Stimulated activated CD4-positive, alpha-beta T cell treated with anti-CD3 and anti-CD28 coated beads, TNF-alpha, amount 100 ng/mL, for 48 hours (primary cell): ENCODE measurements around the gene COX10.
"Not testable (repeated sequence)": the region's sequence is repeated elsewhere in the genome, so short reads cannot be mapped to it uniquely, and the experiment has no call there.

Experiments
- DNase-seq, 3 donors: peaks; one replicate each; pipeline ENCODE4 v3.0.0-alpha.2; 2020; ENCODE audit warnings: low read depth in 3 of 3

The COX10 gene

DNA sequence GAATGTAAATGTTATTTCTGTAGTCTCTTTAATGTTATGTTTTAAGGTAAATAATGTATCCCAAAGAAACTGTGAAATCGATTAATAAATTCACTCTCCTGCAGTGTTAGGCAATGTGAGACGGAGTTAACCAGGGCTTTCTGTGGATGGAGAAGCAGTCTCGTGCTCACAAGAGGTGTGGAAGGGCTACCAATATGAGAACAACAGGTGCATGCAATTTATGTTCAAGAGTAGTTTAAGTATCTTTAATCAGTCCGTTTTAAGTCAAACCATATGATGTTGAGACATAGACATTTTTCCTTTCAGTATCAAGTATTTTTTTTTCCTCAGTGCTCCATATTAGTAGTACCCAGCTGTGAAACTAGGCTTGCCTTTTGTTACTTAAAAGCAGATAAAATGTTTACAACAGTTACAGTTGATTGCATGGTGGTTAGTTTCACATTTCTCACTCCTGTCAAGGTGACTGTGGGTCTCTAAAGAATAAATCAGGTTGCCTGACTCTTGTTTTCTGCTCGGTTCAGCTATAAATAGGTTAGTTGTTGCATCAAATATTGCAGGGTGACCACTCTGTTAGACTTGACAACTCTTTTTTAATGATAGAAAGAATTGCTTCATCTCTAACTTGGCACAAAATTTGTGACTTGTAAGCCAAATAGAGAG, 54.4 kb downstream of the COX10 start:
- DNase-seq: no peak

- DNase-seq: no peak
These were observed 55.5 kb downstream of the COX10 start for GRCh38 chr17:14124854-14125253.

GRCh38 chr17:14125518-14126137, 56.3 kb downstream of the COX10 start:
- DNase-seq: no peak

DNA sequence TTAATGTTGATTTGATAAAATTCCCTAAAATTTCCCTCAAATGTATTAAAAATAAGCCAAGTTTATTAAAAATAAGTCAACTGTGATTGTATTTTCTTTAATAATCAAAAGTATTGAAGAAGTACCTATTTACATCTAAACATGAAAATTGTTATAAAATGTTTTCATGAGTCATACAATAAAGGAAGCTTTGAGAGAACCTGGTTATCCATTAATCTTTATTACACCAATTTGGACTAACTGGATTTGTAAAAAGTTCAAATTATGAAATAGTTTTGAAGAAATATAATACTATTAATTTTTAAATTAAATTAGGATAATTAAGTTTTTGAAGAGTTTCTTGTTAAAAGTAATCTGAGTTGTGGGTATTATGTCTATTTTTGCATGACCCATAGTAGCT, 63.8 kb downstream of the COX10 start:
- DNase-seq: no peak

- DNase-seq: no peak
These were observed 65.2 kb downstream of the COX10 start for GRCh38 chr17:14134456-14134855.

GRCh38 chr17:14135906-14136590, 66.7 kb downstream of the COX10 start:
- DNase-seq: no peak

GRCh38 chr17:14138649-14139048, 69.3 kb downstream of the COX10 start:
- DNase-seq: no peak

DNA sequence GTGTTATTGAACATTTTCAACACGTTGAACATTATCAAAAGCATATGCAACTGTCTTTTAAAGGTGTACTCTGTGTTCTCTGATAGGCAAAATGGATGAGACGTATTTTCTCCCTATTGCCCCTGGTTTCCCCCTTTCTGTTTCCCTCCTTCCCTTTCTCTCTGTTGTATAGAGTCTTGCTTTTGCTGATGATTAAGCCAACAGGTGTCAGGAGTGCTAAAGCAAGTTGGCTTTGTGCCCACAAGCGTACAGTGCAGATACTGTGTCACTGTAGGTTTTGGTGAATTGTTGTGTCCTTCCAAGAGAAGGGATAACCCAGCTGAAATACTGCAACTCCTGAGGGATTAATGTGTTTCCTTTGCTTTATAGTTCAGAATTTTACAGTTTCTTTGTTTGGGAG, 74.4 kb downstream of the COX10 start:
- DNase-seq: no peak

DNA sequence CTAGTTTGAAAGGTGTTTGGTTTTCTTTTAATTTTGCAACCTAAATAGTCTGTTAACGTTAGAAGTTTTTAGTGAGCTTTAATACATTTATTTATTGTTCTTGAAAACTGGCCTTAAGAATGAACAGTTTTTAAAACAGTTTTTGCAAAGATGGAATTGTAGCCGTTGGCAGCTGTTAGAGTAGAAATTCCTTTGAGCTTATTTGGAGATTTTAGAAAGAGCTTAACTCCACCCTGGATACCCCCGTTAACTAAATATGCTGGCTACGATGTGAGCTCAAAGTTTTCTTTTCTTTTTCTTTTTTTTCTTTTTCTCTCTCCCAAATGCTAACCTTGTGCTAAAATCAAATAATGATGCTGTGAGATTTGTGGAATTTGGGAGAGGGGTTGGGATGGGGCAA, 75.2 kb downstream of the COX10 start:
- no peak for DNase-seq

DNA sequence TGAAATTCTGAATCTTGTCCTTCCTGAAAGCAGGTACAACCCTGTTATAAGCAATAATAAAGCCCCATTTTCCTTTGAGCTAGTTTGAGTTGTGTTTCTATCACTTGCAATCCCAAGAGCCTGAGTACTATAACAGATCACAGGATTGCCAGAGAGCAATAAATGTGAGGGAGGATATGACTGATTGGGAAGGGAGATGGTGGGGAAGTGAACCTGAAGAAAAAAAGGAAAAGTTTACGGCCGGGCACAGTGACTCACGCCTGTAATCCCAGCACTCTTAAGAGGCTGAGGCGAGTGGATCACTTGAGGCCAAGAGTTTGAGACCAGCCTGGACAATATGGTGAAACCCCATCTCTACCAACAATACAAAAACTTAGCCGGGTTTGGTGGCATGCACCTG, 80.4 kb downstream of the COX10 start:
- no peak for DNase-seq

DNA sequence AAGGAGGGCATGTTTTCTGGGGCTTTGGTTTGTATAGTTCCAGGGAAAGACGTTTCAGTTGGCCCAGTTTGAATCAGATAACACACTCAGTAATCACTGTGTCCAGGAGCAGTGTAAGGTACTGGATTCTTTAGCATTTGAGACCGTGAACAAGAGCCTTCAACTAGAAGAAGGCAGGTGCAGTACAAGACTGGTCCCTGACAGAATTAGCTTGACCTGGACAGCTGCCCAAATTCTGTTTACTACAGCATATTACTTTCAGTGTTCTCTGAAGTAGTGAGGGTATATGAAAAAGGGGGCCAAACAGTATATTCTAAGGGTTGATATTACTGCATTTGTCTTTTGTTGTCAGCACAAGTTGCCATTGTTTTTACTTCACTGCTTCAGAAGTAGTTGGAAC, 81.3 kb downstream of the COX10 start:
- no peak for DNase-seq

- DNase-seq: no peak
These were observed 83.4 kb downstream of the COX10 start for GRCh38 chr17:14152721-14153120.

DNA sequence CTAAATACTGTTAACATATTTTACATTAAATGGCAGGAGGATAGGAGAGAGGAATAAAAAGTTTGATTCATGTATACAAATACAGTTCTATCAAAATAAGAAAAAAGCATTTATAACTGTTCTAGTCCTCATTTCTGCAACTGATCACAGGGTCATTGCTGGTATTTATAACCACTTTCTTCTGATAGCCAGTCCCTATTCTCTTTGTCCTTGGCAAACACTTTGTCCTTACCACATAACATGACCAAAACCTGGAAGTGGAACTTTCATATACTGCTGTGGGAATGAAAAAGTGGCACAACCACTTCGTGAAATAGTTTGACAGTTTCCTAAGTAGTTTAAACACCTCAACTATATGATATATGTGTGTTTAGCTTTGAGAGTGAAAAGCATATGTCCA, 84.1 kb downstream of the COX10 start:
- no peak for DNase-seq

DNA sequence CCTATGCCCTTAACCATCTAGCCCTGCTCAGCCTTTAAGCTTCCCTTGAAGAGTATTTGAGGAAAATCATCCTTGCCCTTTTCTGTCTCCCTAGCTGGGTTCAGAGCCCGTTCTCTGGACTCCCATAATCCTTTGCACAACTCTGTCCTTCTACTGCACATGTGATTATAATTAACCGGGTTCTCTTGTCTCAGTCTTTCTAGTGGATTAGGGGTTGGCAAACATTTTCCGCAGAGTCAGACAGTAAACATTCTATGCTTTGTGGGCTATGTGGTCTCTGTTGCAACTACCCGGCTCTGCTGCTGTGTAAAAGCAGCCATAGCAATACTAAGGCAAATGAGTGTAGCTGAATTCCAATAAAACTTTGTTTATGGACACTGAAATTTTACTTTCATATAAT, 87.4 kb downstream of the COX10 start:
- DNase-seq: no peak

DNA sequence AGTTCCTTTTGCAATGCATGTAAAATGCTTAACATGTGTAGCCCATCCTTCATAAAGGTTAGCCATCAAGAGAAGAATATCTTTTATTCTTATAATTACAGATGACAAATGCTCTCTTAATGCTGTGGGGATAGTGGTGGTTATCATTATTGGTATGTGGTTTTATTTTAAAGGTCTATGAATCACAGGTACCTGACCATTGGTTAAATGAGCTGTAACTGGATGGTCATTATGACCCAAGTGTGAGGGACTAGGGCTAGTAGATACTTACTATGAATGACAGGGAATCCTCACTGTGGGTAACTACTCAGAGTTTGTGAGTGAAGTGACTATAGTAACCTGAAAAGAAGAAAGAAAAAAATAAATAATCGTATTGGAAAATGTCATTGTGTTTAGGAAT, 88.5 kb downstream of the COX10 start:
- DNase-seq: no peak

DNA sequence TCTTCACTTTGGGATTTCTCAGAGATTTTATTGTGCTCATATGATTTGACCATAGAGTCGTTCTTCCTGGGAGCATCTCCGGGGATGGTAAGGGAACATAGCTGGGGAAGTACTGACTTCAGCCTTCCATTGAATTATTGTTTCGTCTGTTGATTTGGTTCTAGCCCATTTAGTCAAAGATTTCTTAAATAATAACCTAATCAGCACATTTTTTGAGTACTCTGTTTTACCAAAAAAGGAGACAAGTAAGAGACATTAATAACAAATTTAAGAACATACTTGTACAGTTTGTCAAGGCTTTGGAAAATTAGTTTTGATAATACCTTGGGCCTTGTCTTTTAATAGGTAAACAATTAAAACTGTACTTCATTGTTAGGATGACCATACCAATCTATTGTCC, 89.4 kb downstream of the COX10 start:
- DNase-seq: no peak

- DNase-seq: no peak
These were observed 92.1 kb downstream of the COX10 start for GRCh38 chr17:14161419-14161818.

- no peak for DNase-seq
These were observed 96.3 kb downstream of the COX10 start for GRCh38 chr17:14165616-14166015.

GRCh38 chr17:14167831-14168230, 98.5 kb downstream of the COX10 start:
- not testable (repeated sequence) for DNase-seq

DNA sequence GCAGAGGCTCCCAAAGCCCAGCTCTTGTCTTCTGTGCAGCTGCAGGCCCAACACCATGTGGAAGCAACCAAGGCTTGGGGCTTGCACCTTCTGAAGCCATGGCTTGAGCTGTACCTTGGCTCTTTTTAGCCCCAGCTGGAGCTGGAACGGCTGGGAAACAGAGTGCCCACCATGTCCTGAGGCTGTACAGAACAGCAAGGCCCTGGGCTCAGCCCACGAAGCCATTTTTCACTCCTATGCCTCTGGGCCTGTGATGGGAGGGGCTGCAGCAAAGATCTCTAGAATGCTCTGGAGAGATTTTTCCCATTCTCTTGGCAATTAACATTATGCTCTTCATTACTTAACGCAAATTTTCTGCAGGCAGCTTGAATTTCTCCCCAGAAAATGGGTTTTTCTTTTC, 99.3 kb downstream of the COX10 start:
- DNase-seq: no peak

DNA sequence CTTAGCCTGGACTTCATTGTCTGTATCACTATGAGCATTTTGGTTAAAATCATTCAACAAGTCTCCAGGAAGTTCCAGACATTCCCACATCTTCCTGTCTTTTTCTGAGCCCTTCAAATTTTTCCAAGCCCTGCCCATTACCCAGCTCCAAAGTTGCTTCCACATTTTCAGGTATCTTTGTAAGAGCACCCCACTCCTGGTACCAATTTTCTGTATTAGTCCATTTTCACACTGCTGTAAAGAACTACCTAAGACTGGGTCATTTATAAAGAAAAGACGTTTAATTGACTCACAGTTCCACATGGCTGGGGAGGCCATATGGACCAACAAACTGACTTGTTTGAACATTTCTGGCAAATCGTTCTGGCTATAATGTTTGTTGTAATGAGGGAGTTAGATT, 100.0 kb downstream of the COX10 start:
- no peak for DNase-seq

- DNase-seq: no peak
These were observed 100.6 kb downstream of the COX10 start for GRCh38 chr17:14169901-14170300.

DNA sequence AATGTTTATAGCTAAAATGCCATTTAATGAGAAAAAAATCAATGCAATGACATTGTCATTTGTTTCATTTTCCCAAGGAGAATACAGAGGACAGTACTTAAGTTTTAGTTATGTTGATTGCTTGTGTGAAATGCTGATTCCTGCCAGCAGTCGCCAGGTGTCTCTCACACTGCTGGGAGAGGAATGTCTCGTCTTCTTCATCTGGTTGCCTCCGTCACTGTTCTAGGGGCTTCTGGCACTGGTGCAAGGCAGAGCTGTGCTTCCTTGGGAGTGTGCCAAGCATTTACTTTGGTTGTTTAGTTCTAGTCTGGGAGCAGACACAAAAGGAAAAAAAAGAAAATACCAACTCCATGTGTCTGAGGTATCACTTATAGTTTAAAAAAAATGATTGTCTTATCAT, 107.7 kb downstream of the COX10 start:
- DNase-seq: not testable (repeated sequence)
